Natural killer cell (primary cell): ENCODE data around the gene NHERF2. TPM values are rescaled to one million over a fixed set of nuclear protein-coding genes. Genes with fewer than 3 reads are reported as not detected.

ENCODE experiments used
- ATAC-seq, 3 donors: fragments of 150-1000 bp in 2 of 3; fragments of 200-7000 bp in 1 of 3; cut with Tn5 transposase; 1 replicate in 1 of 3; 2 replicates in 2 of 3; pipeline ENCODE4 v1.10.0; 2021; ENCODE audit warnings: mild to moderate bottlenecking in 2 of 3, moderate library complexity in 2 of 3
- DNase-seq, 2 donors: peaks; one replicate each; pipeline versions ENCODE4 v3.0.0 to v3.0.0-alpha.2; 2013 to 2021; ENCODE audit warnings: mixed read lengths in 1 of 2
- H3K27ac ChIP-seq: one replicate; pipeline ENCODE4 v1.5.1; 2013; ENCODE audit warnings: mild to moderate bottlenecking, low read length
- H3K27me3 ChIP-seq: one replicate; pipeline ENCODE4 v1.6.1; 2013; ENCODE audit warnings: low read length; ENCODE audit not compliant: control insufficient read depth, insufficient read depth
- H3K36me3 ChIP-seq: one replicate; pipeline ENCODE4 v1.6.1; 2013; ENCODE audit warnings: low read length; ENCODE audit not compliant: control insufficient read depth, insufficient read depth
- H3K4me1 ChIP-seq: one replicate; pipeline ENCODE4 v1.6.1; 2013; ENCODE audit warnings: low read length; ENCODE audit not compliant: control insufficient read depth, insufficient read depth
- H3K4me3 ChIP-seq: one replicate; pipeline ENCODE4 v1.5.1; 2013; ENCODE audit warnings: low read length
- H3K9me3 ChIP-seq: one replicate; pipeline ENCODE4 v1.6.1; 2013; ENCODE audit warnings: low read length; ENCODE audit not compliant: control insufficient read depth, insufficient read depth
- H3K27ac Mint-ChIP-seq, 2 donors: one replicate each; pipeline ENCODE4 v1.8.0; 2022; ENCODE audit warnings: mild to moderate bottlenecking in 2 of 2, mixed read lengths in 2 of 2, moderate library complexity in 1 of 2
- H3K27me3 Mint-ChIP-seq, 2 donors: one replicate each; pipeline ENCODE4 v1.8.0; 2022; ENCODE audit warnings: low read depth in 2 of 2, mixed read lengths in 2 of 2
- H3K36me3 Mint-ChIP-seq: one replicate; pipeline ENCODE4 v1.8.0; 2022; ENCODE audit warnings: mixed read lengths
- H3K4me1 Mint-ChIP-seq, 2 donors: one replicate each; pipeline ENCODE4 v1.8.0; 2022; ENCODE audit warnings: mixed read lengths in 2 of 2
- H3K4me3 Mint-ChIP-seq: one replicate; pipeline ENCODE4 v1.8.0; 2022; ENCODE audit warnings: mild to moderate bottlenecking, moderate library complexity, mixed read lengths
- H3K9me3 Mint-ChIP-seq, 2 donors: one replicate each; pipeline ENCODE4 v1.8.0; 2022; ENCODE audit warnings: mixed read lengths in 2 of 2
- WGBS: methylation state at CpG from one replicate; pipeline ENCODE4 v1.1.7; 2013; ENCODE audit warnings: missing lambda C conversion rate; ENCODE audit not compliant: insufficient coverage; 5-methylcytosine and 5-hydroxymethylcytosine counted together
- intact Hi-C: fragments of 100-400 bp; cut with micrococcal nuclease; formaldehyde crosslinking; loops from one replicate; pipeline ENCODE4 v1.14.2; 2022
- total RNA-seq, 4 donors: library from RNA; stranded (reverse); fragments of 120-200 nt in 1 of 4; gene quantifications; one replicate each; pipeline versions ENCODE4 v1.2.3 to v1.2.4, GENCODE V29; 2013 to 2022
- TF ChIP-seq, protein P1 (sequence below): fragments of 200-600 bp; IDR thresholded peaks from one replicate; pipeline ENCODE4 v1.8.0; 2022; ENCODE audit warnings: antibody characterized with exemption

Gene NHERF2
- total RNA-seq, 3 donors from 2014 or later (not counting 1 experiment from before 2014, with no cell fraction given), result 4.3 to 7.1 (median 5.6) TPM

DNA sequence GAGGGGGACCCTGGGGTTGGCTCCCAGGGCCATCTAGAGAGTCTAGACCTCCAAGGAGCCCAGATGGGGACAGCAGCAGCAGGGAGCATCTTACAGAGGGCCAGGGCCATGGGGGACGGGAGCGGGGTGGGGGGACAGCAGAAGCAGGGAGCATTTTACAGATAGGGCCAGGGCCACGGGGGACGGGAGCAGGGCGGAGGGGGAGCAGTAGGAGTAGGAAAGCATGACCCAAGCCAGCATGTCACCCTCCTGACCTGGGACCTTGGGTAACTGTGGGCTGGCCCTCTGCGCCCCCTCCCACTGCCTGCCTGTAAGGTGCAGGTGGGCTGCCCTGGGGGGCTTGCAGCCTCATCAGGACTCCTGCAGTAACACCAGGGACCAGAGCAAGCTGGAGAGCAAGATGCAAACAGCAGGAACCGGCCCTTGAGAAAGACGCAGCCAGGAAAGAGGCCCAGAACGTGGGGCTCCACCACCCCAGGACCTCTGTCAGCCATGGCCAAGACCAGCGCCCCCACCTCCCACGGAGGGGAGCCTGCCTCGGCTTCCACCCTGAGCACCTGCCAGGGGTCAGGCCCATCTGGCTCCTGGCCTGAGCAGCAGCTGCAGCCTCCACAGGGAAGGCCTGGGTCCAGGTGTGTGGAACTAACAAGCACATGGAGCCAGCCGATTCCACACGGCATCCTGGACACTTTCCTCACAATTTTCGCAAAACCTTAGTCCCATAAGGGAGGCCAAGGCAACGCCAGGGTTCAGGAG is 19.4 kb upstream of the NHERF2 start:
- TF ChIP-seq, protein P1, sequence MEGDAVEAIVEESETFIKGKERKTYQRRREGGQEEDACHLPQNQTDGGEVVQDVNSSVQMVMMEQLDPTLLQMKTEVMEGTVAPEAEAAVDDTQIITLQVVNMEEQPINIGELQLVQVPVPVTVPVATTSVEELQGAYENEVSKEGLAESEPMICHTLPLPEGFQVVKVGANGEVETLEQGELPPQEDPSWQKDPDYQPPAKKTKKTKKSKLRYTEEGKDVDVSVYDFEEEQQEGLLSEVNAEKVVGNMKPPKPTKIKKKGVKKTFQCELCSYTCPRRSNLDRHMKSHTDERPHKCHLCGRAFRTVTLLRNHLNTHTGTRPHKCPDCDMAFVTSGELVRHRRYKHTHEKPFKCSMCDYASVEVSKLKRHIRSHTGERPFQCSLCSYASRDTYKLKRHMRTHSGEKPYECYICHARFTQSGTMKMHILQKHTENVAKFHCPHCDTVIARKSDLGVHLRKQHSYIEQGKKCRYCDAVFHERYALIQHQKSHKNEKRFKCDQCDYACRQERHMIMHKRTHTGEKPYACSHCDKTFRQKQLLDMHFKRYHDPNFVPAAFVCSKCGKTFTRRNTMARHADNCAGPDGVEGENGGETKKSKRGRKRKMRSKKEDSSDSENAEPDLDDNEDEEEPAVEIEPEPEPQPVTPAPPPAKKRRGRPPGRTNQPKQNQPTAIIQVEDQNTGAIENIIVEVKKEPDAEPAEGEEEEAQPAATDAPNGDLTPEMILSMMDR, result no peak
- intact Hi-C loops, result loop anchor here (10.0 kb wide), 2 partner anchors 478 to 658 kb away; no protein-coding TSS in a partner anchor
- Mint-ChIP-seq H3K4me1 (peaks cover 28 to 54% of the 10 kb centered on the region in 2 donors), H3K27ac (peak overlapping the region; percentile 76 to 94), H3K36me3 (no peaks in the 10 kb centered on the region), H3K4me3 (peak overlapping the region; percentile 76), H3K27me3 (no peaks in the 10 kb centered on the region), H3K9me3 (no peaks in the 10 kb centered on the region)
- ATAC-seq, result no peak
- no peak for DNase-seq
- Histone ChIP-seq H3K27me3 (no peaks in the 10 kb centered on the region), H3K9me3 (no peaks in the 10 kb centered on the region), H3K36me3 (peaks cover 13% of the 10 kb centered on the region), H3K4me1 (peaks cover 64% of the 10 kb centered on the region), H3K27ac (no peak overlapping the region), H3K4me3 (no peak overlapping the region)
- 78% methylated on average over 16 of the region's 16 CpGs for WGBS

DNA sequence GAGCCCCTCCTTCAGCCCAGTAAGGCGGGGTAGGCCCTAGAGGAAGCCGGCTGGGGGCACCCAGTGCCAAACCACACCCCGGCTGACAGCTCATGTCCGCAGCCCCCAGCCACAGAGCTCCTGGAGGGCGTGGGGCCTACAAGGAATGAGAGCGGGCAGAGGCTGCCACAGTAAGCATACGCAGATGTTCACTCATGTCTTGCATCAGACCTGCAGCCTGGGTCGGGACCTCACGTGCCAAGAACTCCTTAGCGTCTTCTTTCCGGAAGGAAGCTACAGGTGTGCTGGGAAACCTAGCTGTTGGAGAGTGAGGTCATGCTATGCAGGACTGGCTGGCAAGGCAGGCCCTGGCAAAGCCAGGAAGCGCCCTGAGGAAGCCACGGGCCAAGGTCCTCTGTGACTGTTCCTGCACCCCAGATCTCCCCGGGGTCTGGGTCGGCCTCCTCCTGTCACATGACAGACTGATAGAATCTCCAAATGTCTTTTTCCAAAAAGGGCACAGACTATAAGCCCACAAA is 18.6 kb upstream of the NHERF2 start:
- DNase-seq (peak in 1 of 2 donors; percentile 46), ATAC-seq (no peak)
- Histone ChIP-seq H3K4me3 (peak overlapping the region; percentile 32), H3K27me3 (no peaks in the 10 kb centered on the region), H3K27ac (peak overlapping the region; percentile 58), H3K36me3 (peaks cover 5% of the 10 kb centered on the region), H3K4me1 (peaks cover 64% of the 10 kb centered on the region), H3K9me3 (no peaks in the 10 kb centered on the region)
- Mint-ChIP-seq H3K27ac (peak overlapping the region; percentile 76 to 94), H3K4me1 (peaks cover 28 to 54% of the 10 kb centered on the region in 2 donors), H3K36me3 (no peaks in the 10 kb centered on the region), H3K4me3 (peak overlapping the region; percentile 76), H3K9me3 (no peaks in the 10 kb centered on the region), H3K27me3 (no peaks in the 10 kb centered on the region)
- intact Hi-C loops, result loop anchor here (10.0 kb wide), 2 partner anchors 477 to 657 kb away; no protein-coding TSS in a partner anchor
- 11% methylated on average over 15 of the region's 15 CpGs for WGBS
- TF ChIP-seq, protein P1, result no peak

DNA sequence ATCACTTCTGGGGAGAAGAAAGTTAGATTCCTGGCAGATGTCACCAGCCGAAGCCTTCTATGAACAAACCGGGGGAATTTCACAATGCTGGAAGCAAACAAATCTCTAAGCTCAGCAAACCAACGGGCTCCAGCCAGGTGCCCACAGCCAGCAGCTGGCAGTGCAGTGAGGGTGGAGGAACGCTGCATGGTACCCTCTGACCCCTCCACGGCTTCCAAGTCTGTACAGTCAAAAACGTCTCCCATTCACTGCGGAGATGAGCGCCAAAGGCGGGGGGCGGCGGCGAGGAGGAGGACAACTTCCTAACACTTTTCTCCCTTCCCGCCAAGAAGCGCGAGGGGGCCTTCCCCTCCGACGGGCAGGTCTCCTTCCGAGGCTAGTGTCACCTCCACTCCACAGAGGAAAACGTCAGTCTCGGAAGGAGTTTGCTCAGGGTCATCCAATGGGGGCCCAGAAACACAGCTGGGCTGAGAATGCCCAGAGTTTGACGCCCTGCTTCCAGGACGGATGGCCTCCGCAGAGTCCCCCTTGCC is 18.0 kb upstream of the NHERF2 start:
- peak overlapping the region; percentile 32 for H3K4me3 ChIP-seq

More for the DNA sequence above, 18.0 kb upstream of the NHERF2 start:
- DNase-seq (peak in 1 of 2 donors; percentile 49), ATAC-seq (no peak)
- Mint-ChIP-seq H3K27me3 (no peaks in the 10 kb centered on the region), H3K27ac (peak overlapping the region; percentile 76 to 94), H3K36me3 (no peaks in the 10 kb centered on the region), H3K4me1 (peaks cover 28 to 54% of the 10 kb centered on the region in 2 donors), H3K4me3 (peak overlapping the region; percentile 76), H3K9me3 (no peaks in the 10 kb centered on the region)
- Histone ChIP-seq H3K27me3 (no peaks in the 10 kb centered on the region), H3K4me1 (peaks cover 61% of the 10 kb centered on the region), H3K27ac (peak overlapping the region; percentile 58), H3K36me3 (no peaks in the 10 kb centered on the region), H3K9me3 (no peaks in the 10 kb centered on the region)
- 3% methylated on average over 23 of the region's 23 CpGs for WGBS
- intact Hi-C loops, result loop anchor here (10.0 kb wide), 2 partner anchors 476 to 656 kb away; no protein-coding TSS in a partner anchor
- TF ChIP-seq, protein P1, result no peak
